ENCODE measurements around the gene GPR85. TPM values are rescaled to one million over a fixed set of nuclear protein-coding genes. Genes with fewer than 3 reads are reported as not detected.

GPR85 gene
- total RNA-seq, 4 donors from 2014 or later: 0.24 to 2.3 (median 0.71) TPM

DNA sequence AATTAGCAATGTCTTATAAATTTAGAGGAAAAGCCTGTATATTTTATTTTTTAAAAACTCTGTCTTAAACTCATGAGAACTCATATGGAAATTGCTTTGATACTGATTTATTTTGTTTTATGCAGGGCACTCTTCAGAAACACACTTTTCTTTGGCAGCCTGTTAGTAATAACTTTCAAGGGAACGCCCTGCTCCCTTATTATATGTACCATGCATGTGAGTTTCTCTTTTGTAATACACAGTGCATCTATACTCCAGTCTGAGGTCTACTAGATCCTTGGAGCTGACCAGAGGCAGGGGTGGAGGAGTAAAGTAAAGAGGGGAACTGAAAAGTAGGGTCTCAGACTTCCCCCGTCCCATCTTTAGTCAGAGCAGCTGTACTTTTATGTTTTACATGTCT lies 40.2 kb downstream of the GPR85 start:
- no peak overlapping the region for H3K4me3 ChIP-seq (replicated peaks in 1 of 3)
- H3K4me1 ChIP-seq: no peaks in the 10 kb centered on the region
- intact Hi-C loops (cut with DNase I): no loop called here
- H3K9me3 ChIP-seq: no peaks in the 10 kb centered on the region
- 43% methylated on average over 2 of the region's 2 CpGs for WGBS, 2 donors
- DNase-seq: no peak
- no peak overlapping the region for H3K27ac ChIP-seq
- H3K27me3 ChIP-seq: no peaks in the 10 kb centered on the region
- TF ChIP-seq, protein P1, sequence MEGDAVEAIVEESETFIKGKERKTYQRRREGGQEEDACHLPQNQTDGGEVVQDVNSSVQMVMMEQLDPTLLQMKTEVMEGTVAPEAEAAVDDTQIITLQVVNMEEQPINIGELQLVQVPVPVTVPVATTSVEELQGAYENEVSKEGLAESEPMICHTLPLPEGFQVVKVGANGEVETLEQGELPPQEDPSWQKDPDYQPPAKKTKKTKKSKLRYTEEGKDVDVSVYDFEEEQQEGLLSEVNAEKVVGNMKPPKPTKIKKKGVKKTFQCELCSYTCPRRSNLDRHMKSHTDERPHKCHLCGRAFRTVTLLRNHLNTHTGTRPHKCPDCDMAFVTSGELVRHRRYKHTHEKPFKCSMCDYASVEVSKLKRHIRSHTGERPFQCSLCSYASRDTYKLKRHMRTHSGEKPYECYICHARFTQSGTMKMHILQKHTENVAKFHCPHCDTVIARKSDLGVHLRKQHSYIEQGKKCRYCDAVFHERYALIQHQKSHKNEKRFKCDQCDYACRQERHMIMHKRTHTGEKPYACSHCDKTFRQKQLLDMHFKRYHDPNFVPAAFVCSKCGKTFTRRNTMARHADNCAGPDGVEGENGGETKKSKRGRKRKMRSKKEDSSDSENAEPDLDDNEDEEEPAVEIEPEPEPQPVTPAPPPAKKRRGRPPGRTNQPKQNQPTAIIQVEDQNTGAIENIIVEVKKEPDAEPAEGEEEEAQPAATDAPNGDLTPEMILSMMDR (IDR thresholded peaks at IDR 0.05): no peak
- H3K36me3 ChIP-seq: no peaks in the 10 kb centered on the region

DNA sequence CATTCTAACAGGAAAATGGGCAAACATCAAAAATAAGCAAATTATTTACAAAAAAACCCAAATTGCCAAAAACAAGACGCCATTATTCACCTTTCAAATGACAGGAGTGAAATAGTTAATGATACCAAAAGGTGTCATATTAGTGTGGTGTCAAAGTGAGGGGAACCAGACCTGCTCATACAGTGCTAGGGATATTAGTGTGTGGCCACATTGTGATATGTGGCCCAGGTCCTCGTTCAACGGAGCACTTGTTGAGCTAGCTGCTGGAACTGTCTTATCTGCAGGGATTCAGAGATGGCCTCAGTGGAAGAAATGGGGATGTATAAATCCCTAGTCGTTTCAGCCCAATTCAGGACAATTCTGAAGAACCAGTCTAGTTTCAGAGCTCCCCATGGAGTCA lies 41.2 kb downstream of the GPR85 start:
- Histone ChIP-seq H3K9me3 (no peaks in the 10 kb centered on the region), H3K27ac (no peak overlapping the region), H3K4me3 (replicated peaks in 1 of 3) (no peak overlapping the region), H3K27me3 (no peaks in the 10 kb centered on the region), H3K36me3 (no peaks in the 10 kb centered on the region), H3K4me1 (no peaks in the 10 kb centered on the region)
- intact Hi-C loops (cut with DNase I): no loop called here
- TF ChIP-seq, protein P1 (IDR thresholded peaks at IDR 0.05): no peak
- no peak for TF ChIP-seq POLR2A (IDR thresholded peaks at IDR 0.05)
- WGBS, 2 donors: 34 to 42% methylated on average over 4 of the region's 4 CpGs
- DNase-seq: no peak

DNA sequence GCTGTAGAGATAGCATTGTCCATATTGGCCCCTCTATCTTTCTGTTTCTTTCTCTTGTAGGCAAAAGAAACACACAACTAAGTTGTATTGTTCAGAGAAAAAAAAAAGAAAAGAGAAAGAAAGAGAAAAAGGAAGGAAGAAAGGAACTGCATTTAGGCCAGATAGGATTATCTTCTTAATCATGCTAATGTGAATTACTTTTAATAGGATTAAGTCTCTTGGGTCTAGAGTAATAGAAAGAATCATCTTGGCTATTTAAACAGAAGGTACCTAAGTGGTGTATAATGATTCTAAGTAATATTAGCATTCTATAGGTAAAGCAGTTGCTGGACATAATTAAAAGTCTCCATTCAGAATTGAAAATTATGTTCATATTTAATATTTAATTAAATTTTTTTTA lies 42.2 kb downstream of the GPR85 start:
- no peak overlapping the region for H3K4me3 ChIP-seq (replicated peaks in 1 of 3)
- no peak for DNase-seq
- H3K27me3 ChIP-seq: no peaks in the 10 kb centered on the region
- H3K4me1 ChIP-seq: no peaks in the 10 kb centered on the region
- no peak overlapping the region for H3K27ac ChIP-seq
- H3K9me3 ChIP-seq: no peaks in the 10 kb centered on the region
- no peaks in the 10 kb centered on the region for H3K36me3 ChIP-seq
- intact Hi-C loops (cut with DNase I): no loop called here
- TF ChIP-seq POLR2A (IDR thresholded peaks at IDR 0.05): no peak
- TF ChIP-seq, protein P1 (IDR thresholded peaks at IDR 0.05): no peak

DNA sequence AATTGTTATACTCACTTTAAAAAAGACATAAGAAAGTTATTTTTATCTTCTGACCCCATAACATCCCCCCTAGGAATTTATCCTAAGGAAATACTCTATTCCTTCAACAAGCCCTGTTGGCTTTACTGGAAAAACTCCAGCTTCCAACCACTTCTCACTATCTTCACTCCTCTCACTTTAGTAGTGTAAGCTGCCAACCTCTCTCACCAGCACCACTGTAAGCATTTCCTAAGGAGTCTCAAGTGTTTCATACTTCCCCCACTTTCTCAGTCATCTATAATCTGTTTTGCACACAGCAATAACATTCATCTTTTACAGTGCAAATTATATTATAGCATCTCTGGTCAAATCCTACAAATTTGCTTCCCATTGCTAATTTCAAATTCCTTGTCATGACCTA lies 45.8 kb downstream of the GPR85 start:
- intact Hi-C loops (cut with DNase I): no loop called here
- H3K9me3 ChIP-seq: no peaks in the 10 kb centered on the region
- H3K4me3 ChIP-seq (replicated peaks in 1 of 3): no peak overlapping the region
- H3K27me3 ChIP-seq: no peaks in the 10 kb centered on the region
- H3K36me3 ChIP-seq: no peaks in the 10 kb centered on the region
- no peak for DNase-seq
- H3K27ac ChIP-seq: no peak overlapping the region
- TF ChIP-seq, protein P1 (IDR thresholded peaks at IDR 0.05): no peak
- TF ChIP-seq POLR2A (IDR thresholded peaks at IDR 0.05): no peak
- H3K4me1 ChIP-seq: no peaks in the 10 kb centered on the region

DNA sequence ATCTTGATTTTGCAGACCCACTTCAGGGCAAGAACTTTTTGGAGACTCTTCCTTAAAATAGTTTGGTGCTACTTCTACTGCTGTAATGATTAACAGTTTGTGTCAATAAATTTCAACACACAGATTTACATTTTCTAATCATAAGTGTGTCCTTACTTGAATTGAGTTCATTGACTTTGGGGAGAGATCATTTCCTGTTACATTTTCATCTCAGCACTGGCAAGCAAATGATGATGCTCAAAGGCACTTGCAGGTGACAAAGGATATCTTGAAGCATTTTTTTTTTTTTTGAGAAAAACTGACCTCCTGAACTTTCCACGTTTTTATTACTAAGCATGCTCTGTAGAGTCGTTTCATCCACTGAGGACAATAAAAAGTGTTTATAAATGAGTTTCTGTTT lies 52.7 kb downstream of the GPR85 start:
- intact Hi-C loops (cut with DNase I): no loop called here
- Histone ChIP-seq H3K27ac (no peak overlapping the region), H3K4me3 (replicated peaks in 1 of 3) (no peak overlapping the region), H3K36me3 (no peaks in the 10 kb centered on the region), H3K27me3 (no peaks in the 10 kb centered on the region), H3K9me3 (no peaks in the 10 kb centered on the region), H3K4me1 (no peaks in the 10 kb centered on the region)
- TF ChIP-seq POLR2A (IDR thresholded peaks at IDR 0.05): no peak
- TF ChIP-seq, protein P1 (IDR thresholded peaks at IDR 0.05): no peak
- DNase-seq: no peak
- WGBS, 2 donors: 48 to 51% methylated on average over 2 of the region's 2 CpGs

Other genes starting within 250 kb of the GPR85 start
- gene SMIM30, start 31.7 kb upstream of the GPR85 start, total RNA-seq: 10 to 100 TPM; 56.3 to 80.9 (median 70.5) TPM